CD4-positive, alpha-beta T cell treated with Interleukin-15 for 1 hour (primary cell): ENCODE data around the gene PEX1.
"Not testable (repeated sequence)": the region's sequence is repeated elsewhere in the genome, so short reads cannot be mapped to it uniquely, and the experiment has no call there.

Source experiments
- DNase-seq: peaks from one replicate; pipeline ENCODE4 v3.0.0-alpha.2; 2020

The PEX1 gene

GRCh38 chr7:92456236-92456635 lies 72.1 kb downstream of the PEX1 start:
- no peak for DNase-seq

- DNase-seq, result no peak
Observed at GRCh38 chr7:92451645-92452044, 76.7 kb downstream of the PEX1 start.

- peak; percentile 54 for DNase-seq
Observed at GRCh38 chr7:92448205-92448747, 80.0 kb downstream of the PEX1 start.

- DNase-seq, result peak; percentile 84
Observed at GRCh38 chr7:92447345-92448204, 80.7 kb downstream of the PEX1 start, which contains the start of gene GATAD1. Gene GATAD1, plus strand, starts transcription at chr7:92447482. Its CDS starts 248 bp downstream, at chr7:92447730.

- DNase-seq, result no peak
Observed at GRCh38 chr7:92446869-92447344, 81.4 kb downstream of the PEX1 start.

GRCh38 chr7:92442720-92443119 lies 85.6 kb downstream of the PEX1 start:
- not testable (repeated sequence) for DNase-seq

GRCh38 chr7:92437956-92438491 lies 90.3 kb downstream of the PEX1 start:
- no peak for DNase-seq
